GM23338 (cell line): ENCODE data around the gene MPPE1.

Experiments used
- CREB1 ChIP-seq: fragments of 250-450 bp; sonication (Bioruptor Pico); IDR thresholded peaks from 2 replicates; pipeline ENCODE4 v1.5.0; 2020; ENCODE audit warnings: low read depth, mild to moderate bottlenecking, moderate library complexity
- EZH2 ChIP-seq: fragments of 200-600 bp; sonication (generic); IDR thresholded peaks from one replicate; pipeline ENCODE4 v1.8.0; 2017; ENCODE audit warnings: antibody characterized with exemption, mild to moderate bottlenecking, low read depth; ENCODE audit not compliant: unreplicated experiment
- EZH2phosphoT487 ChIP-seq: fragments of 200-600 bp; sonication (generic); IDR thresholded peaks from one replicate; pipeline ENCODE4 v1.8.1; 2018; ENCODE audit warnings: antibody characterized with exemption; ENCODE audit not compliant: unreplicated experiment
- POLR2AphosphoS5 ChIP-seq: IDR thresholded peaks from 2 replicates; pipeline ENCODE4 v1.6.1; 2016; ENCODE audit warnings: antibody characterized with exemption, low read depth
- TF ChIP-seq, protein P1 (sequence below), 2 experiments: fragments of 200-600 bp in 1 of 2; sonication (generic) in 1 of 2; conservative IDR thresholded peaks; 2 replicates each; pipeline versions ENCODE4 v1.5.1 to v1.6.1; 2016 to 2017; ENCODE audit warnings: antibody characterized with exemption in 2 of 2, low read depth in 2 of 2, mild to moderate bottlenecking in 2 of 2, moderate library complexity in 1 of 2

- TF ChIP-seq EZH2 (no peak), POLR2AphosphoS5 (no peak), EZH2phosphoT487 (no peak), CREB1 (CRISPR knock-in tag) (no peak)
- TF ChIP-seq, protein P1, sequence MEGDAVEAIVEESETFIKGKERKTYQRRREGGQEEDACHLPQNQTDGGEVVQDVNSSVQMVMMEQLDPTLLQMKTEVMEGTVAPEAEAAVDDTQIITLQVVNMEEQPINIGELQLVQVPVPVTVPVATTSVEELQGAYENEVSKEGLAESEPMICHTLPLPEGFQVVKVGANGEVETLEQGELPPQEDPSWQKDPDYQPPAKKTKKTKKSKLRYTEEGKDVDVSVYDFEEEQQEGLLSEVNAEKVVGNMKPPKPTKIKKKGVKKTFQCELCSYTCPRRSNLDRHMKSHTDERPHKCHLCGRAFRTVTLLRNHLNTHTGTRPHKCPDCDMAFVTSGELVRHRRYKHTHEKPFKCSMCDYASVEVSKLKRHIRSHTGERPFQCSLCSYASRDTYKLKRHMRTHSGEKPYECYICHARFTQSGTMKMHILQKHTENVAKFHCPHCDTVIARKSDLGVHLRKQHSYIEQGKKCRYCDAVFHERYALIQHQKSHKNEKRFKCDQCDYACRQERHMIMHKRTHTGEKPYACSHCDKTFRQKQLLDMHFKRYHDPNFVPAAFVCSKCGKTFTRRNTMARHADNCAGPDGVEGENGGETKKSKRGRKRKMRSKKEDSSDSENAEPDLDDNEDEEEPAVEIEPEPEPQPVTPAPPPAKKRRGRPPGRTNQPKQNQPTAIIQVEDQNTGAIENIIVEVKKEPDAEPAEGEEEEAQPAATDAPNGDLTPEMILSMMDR (conservative IDR thresholded peaks at IDR 0.05; ENCODE audit: low read depth in 2 of 2), result no peak
These were observed 42.7 kb upstream of the MPPE1 start for GRCh38 chr18:11950824-11951223.
